Measurements from ENCODE around the gene TRNP1. TPM values are rescaled to one million over a fixed set of nuclear protein-coding genes. Genes with fewer than 3 reads are reported as not detected.

The TRNP1 gene
- total and polyA plus RNA-seq, 10 of the 15 experiments (the other 5 are each of a cell fraction or from before 2014, with no cell fraction given): 0.13 TPM; not detected in 9

- no peak for TF ChIP-seq CTCF (IDR thresholded peaks at IDR 0.05 in 2 of 3, conservative IDR thresholded peaks at IDR 0.05 in 1 of 3; ENCODE audit: control insufficient read depth in 2 of 3, extremely low read depth in 1 of 3, insufficient read depth in 1 of 3, low read depth in 3 of 3, low read length in 3 of 3)
Observed at GRCh38 chr1:26981146-26981846, 12.2 kb upstream of the TRNP1 start (continued).

GRCh38 chr1:26983863-26984262, 9.6 kb upstream of the TRNP1 start:
- ChIA-PET RAD21 (ENCODE audit: unreplicated experiment) (interaction anchor here (0.6 kb wide), 1 partner anchor 181 kb away, joined by 3 read pairs; no protein-coding TSS in a partner anchor), CTCF (no interaction called here), POLR2A (no interaction called here), SMC1A (ENCODE audit: uncharacterized antibody, unreplicated experiment) (no interaction called here)
- Histone ChIP-seq H3K4me3 (no peak overlapping the region), H3K4me2 (ENCODE audit: control insufficient read depth, insufficient read depth) (no peak overlapping the region), H3K79me2 (ENCODE audit: control insufficient read depth, insufficient read depth, low read length) (no peaks in the 10 kb centered on the region), H3K4me1 (ENCODE audit: control insufficient read depth, insufficient read depth, low read length) (no peaks in the 10 kb centered on the region), H3K36me3 (ENCODE audit: control insufficient read depth in 2 of 2, insufficient read depth in 2 of 2, low read length in 1 of 2) (no peaks in the 10 kb centered on the region), H4K20me1 (ENCODE audit: control insufficient read depth, insufficient read depth) (no peaks in the 10 kb centered on the region), H3K9me3 (replicated peaks; ENCODE audit: control insufficient read depth, insufficient read depth, low read length) (no peaks in the 10 kb centered on the region), H3K27ac (ENCODE audit: control insufficient read depth, insufficient read depth) (no peak overlapping the region), H3K27me3 (replicated peaks in 1 of 2; ENCODE audit: control insufficient read depth in 2 of 2, insufficient read depth in 2 of 2, low read length in 1 of 2) (peaks cover 0 to 2% of the 10 kb centered on the region in 2 experiments; a peak in 1 of 4 replicates), H3K9ac (ENCODE audit: control insufficient read depth, insufficient read depth, low read length) (no peak overlapping the region), H2AFZ (ENCODE audit: control insufficient read depth, low read depth, low read length) (no peak overlapping the region)
- no TSS peak for BruUV-seq (replicated peaks)
- DNase-seq (ENCODE audit: low read depth, low spot score): no peak
- intact Hi-C loops (cut with micrococcal nuclease; ENCODE audit: unreplicated experiment) (no loop called here), in situ Hi-C loops (cut with MboI) (no loop called here)
- ATAC-seq: no peak
- 9% methylated on average over 5 of the region's 5 CpGs for WGBS (ENCODE audit: insufficient coverage, insufficient replicate concordance, low lambda C conversion rate, missing lambda C conversion rate)
- no peak for FAIRE-seq
- TF ChIP-seq HSF1 (IDR thresholded peaks at IDR 0.05; ENCODE audit: low read depth, low read length): no peak
- TF ChIP-seq ATF3 (IDR thresholded peaks at IDR 0.05; ENCODE audit: borderline replicate concordance, extremely low read depth, low read depth, low read length): no peak
- no peak for TF ChIP-seq NFXL1 (IDR thresholded peaks at IDR 0.05; ENCODE audit: borderline replicate concordance)
- TF ChIP-seq DPF2 (IDR thresholded peaks at IDR 0.05): no peak
- TF ChIP-seq ZNF622 (IDR thresholded peaks at IDR 0.05): no peak
- no peak for TF ChIP-seq ETV6 (conservative IDR thresholded peaks at IDR 0.05 in 1 of 2, IDR thresholded peaks at IDR 0.05 in 1 of 2; ENCODE audit: borderline replicate concordance in 1 of 2, low read depth in 1 of 2)
- no peak for TF ChIP-seq YBX1 (IDR thresholded peaks at IDR 0.05)

All from GM12878 (cell line).